Lower leg skin (tissue), 4 donors: ENCODE results near the gene CEACAM1. TPM values are rescaled to one million over a fixed set of nuclear protein-coding genes. Genes with fewer than 3 reads are reported as not detected.

Experiments used
- DNase-seq, 2 donors: peaks; one replicate each; pipeline ENCODE4 v3.0.0-alpha.2; 2019; ENCODE audit warnings: low spot score in 2 of 2
- H3K4me3 ChIP-seq: fragments of 200-600 bp; sonication (generic); 2 replicates; pipeline ENCODE4 v1.5.1; 2017; ENCODE audit warnings: mild to moderate bottlenecking, low read depth; ENCODE audit not compliant: poor library complexity, severe bottlenecking
- POLR2A ChIP-seq, 2 donors: fragments of 450-650 bp; IDR thresholded peaks; one replicate each; pipeline ENCODE4 v1.6.1; 2016 to 2017; ENCODE audit warnings: antibody characterized with exemption in 2 of 2, mild to moderate bottlenecking in 1 of 2, moderate library complexity in 1 of 2
- WGBS, 2 donors: methylation state at CpG; one replicate each; pipeline ENCODE4 v1.1.5; 2018; 5-methylcytosine and 5-hydroxymethylcytosine counted together
- intact Hi-C: fragments of 100-400 bp; cut with DNase I; formaldehyde crosslinking; loops from one replicate; pipeline ENCODE4 v1.15.0; 2023; ENCODE audit warnings: low total_unique reads
- total RNA-seq, 4 donors: library from RNA; depleted of rRNA; stranded (reverse); fragments of >200 nt; gene quantifications; one replicate each; pipeline ENCODE4 v1.1.0, GENCODE V29; 2016
- TF ChIP-seq, protein P1 (sequence below), 3 donors: fragments of 450-650 bp; IDR thresholded peaks; one replicate each; pipeline ENCODE4 v1.5.1; 2016; ENCODE audit warnings: antibody characterized with exemption in 3 of 3, mild to moderate bottlenecking in 3 of 3, moderate library complexity in 2 of 3

The CEACAM1 gene
- total RNA-seq, 4 donors from 2014 or later, result 1.2 to 4.6 (median 2.7) TPM

DNA sequence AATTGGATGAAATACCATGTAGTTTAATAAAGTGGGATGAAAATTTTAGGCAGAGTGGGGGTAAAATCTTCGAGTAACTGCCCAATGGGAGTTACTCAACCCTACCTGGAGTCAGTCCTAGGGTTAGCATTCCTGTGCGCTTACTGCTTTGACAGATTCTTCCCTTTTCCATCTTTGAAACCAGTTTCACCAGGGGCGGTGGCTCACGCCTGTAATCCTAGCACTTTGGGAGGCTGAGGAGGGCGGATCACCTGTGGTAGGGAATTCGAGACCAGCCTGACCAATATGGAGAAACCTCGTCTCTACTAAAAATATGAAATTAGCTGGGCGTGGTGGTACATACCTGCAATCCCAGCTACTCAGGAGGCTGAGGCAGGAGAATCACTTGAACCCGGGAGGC, 48.5 kb downstream of the CEACAM1 start:
- intact Hi-C loops, result no loop called here
- no peak overlapping the region for H3K4me3 ChIP-seq
- no peak for DNase-seq
- 89 to 94% methylated on average over 9 of the region's 9 CpGs for WGBS, 2 donors
- no peak for TF ChIP-seq POLR2A (IDR thresholded peaks at IDR 0.05)
- TF ChIP-seq, protein P1, sequence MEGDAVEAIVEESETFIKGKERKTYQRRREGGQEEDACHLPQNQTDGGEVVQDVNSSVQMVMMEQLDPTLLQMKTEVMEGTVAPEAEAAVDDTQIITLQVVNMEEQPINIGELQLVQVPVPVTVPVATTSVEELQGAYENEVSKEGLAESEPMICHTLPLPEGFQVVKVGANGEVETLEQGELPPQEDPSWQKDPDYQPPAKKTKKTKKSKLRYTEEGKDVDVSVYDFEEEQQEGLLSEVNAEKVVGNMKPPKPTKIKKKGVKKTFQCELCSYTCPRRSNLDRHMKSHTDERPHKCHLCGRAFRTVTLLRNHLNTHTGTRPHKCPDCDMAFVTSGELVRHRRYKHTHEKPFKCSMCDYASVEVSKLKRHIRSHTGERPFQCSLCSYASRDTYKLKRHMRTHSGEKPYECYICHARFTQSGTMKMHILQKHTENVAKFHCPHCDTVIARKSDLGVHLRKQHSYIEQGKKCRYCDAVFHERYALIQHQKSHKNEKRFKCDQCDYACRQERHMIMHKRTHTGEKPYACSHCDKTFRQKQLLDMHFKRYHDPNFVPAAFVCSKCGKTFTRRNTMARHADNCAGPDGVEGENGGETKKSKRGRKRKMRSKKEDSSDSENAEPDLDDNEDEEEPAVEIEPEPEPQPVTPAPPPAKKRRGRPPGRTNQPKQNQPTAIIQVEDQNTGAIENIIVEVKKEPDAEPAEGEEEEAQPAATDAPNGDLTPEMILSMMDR (IDR thresholded peaks at IDR 0.05), result no peak

GRCh38 chr19:42478765-42479311, 49.4 kb downstream of the CEACAM1 start:
- no peak for TF ChIP-seq POLR2A (IDR thresholded peaks at IDR 0.05)
- TF ChIP-seq, protein P1 (IDR thresholded peaks at IDR 0.05), result no peak
- intact Hi-C loops, result no loop called here
- H3K4me3 ChIP-seq, result no peak overlapping the region
- no peak for DNase-seq
- WGBS, 2 donors, result 94 to 96% methylated on average over 2 of the region's 2 CpGs

DNA sequence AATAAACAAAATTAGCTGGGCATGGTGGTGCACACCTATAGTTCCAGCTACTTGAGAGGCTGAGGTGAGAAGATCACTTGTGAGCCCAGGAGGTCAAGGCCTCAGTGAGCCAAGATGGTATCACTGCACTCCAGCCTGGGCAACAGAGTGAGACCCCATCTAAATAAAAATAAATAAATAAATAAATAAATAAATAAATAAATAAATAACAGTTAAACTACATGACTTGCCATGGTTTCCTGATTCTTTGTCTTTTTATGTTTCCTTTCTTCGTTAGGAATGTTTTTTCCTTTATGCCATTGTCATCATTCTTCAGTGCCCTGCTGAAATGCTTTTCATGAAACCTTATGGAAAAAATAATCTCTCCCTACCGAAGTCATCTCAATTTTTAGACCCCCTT, 50.3 kb downstream of the CEACAM1 start:
- H3K4me3 ChIP-seq, result no peak overlapping the region
- no peak for DNase-seq
- TF ChIP-seq POLR2A (IDR thresholded peaks at IDR 0.05), result no peak
- TF ChIP-seq, protein P1 (IDR thresholded peaks at IDR 0.05), result no peak
- intact Hi-C loops, result no loop called here
- WGBS, 2 donors, result 90 to 93% methylated on average over 2 of the region's 2 CpGs

GRCh38 chr19:42477117-42477516, 51.2 kb downstream of the CEACAM1 start:
- H3K4me3 ChIP-seq, result no peak overlapping the region
- no peak for DNase-seq
- 94 to 95% methylated on average over 2 of the region's 2 CpGs for WGBS, 2 donors
- intact Hi-C loops, result no loop called here
- TF ChIP-seq, protein P1 (IDR thresholded peaks at IDR 0.05), result no peak
- TF ChIP-seq POLR2A (IDR thresholded peaks at IDR 0.05), result no peak

DNA sequence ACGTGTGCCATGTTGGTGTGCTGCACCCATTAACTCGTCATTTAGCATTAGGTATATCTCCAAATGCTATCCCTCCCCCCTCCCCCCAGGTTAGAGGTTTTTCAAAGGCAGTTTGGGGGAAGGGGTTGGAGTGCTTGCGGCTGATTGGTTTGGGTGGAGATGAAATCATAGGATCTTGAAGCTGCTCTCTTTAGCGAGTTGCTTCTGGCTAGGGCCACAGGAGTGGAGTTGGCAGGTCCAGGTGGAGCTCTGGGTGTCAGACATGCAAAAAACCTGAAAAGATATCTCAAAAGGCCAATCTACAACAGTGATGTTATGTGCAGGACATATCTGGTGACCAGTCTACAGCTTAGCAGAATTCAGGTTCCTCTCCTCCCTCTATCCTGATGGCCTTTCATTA, 52.9 kb downstream of the CEACAM1 start:
- H3K4me3 ChIP-seq, result no peak overlapping the region
- TF ChIP-seq, protein P1 (IDR thresholded peaks at IDR 0.05), result no peak
- TF ChIP-seq POLR2A (IDR thresholded peaks at IDR 0.05), result no peak
- DNase-seq, result no peak
- intact Hi-C loops, result no loop called here
- WGBS, 2 donors, result 75 to 86% methylated on average over 4 of the region's 4 CpGs

DNA sequence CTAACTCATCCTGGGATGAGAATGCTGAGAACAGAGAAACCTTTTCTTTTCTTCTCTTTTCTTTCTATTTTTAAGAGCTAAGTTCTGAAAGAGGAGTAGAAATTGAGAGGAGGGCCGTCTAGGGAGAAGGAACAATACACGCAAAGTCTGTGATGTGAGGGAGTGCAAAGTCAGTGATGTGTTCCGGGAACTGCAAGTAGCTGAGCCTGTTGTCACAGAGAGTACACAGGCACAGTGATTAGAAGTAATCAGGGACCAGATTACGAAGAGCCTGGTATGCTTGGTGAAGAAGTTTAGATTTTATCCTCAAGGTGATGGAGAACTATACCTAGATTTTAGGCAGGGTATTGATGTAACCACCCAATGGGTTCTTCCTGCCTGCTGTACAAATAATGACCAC, 53.5 kb downstream of the CEACAM1 start:
- intact Hi-C loops, result no loop called here
- no peak for DNase-seq
- WGBS, 2 donors, result 71 to 87% methylated on average over 4 of the region's 4 CpGs
- TF ChIP-seq POLR2A (IDR thresholded peaks at IDR 0.05), result no peak
- TF ChIP-seq, protein P1 (IDR thresholded peaks at IDR 0.05), result no peak
- no peak overlapping the region for H3K4me3 ChIP-seq
